DND-41 (cell line): ENCODE measurements around the gene MT1E.

Experiments
- ATAC-seq: fragments of 200-7000 bp; cut with Tn5 transposase; 3 replicates; pipeline ENCODE4 v1.9.1; 2021; ENCODE audit warnings: low read depth; ENCODE audit not compliant: insufficient read depth
- DNase-seq: peaks from one replicate; pipeline ENCODE4 v3.0.0-alpha.2; 2020
- H2AFZ ChIP-seq: 2 replicates; pipeline ENCODE4 v1.6.0; 2012; ENCODE audit warnings: low read depth, low read length
- H3K27ac ChIP-seq: 2 replicates; pipeline ENCODE4 v1.5.1; 2012; ENCODE audit warnings: low read length, inconsistent platforms
- H3K27me3 ChIP-seq: fragments of 200-600 bp; sonication (generic); 2 replicates; pipeline ENCODE4 v1.6.0; 2012; ENCODE audit warnings: low read length, mild to moderate bottlenecking, inconsistent platforms; ENCODE audit not compliant: insufficient read depth, poor library complexity
- H3K36me3 ChIP-seq: 2 replicates; pipeline ENCODE4 v1.5.1; 2012; ENCODE audit warnings: low read length, inconsistent platforms; ENCODE audit not compliant: insufficient read depth
- H3K4me1 ChIP-seq: 2 replicates; pipeline ENCODE4 v1.5.1; 2012; ENCODE audit warnings: mild to moderate bottlenecking, low read length; ENCODE audit not compliant: insufficient read depth
- H3K4me2 ChIP-seq: 2 replicates; pipeline ENCODE4 v1.6.0; 2012; ENCODE audit warnings: mild to moderate bottlenecking, moderate library complexity, low read length, inconsistent platforms; ENCODE audit not compliant: insufficient read depth
- H3K4me3 ChIP-seq, 2 experiments: fragments of 200-600 bp in 1 of 2; shearing (Covaris generic) in 1 of 2; 2 replicates each; pipeline ENCODE4 v1.5.1; 2012 to 2016; ENCODE audit warnings: inconsistent platforms in 2 of 2, low read length in 2 of 2, mild to moderate bottlenecking in 2 of 2, low read depth in 1 of 2, moderate library complexity in 1 of 2
- H3K79me2 ChIP-seq: 2 replicates; pipeline ENCODE4 v1.6.0; 2012; ENCODE audit warnings: low read length, inconsistent platforms; ENCODE audit not compliant: insufficient read depth
- H3K9ac ChIP-seq: 2 replicates; pipeline ENCODE4 v1.6.0; 2012; ENCODE audit warnings: low read depth, mild to moderate bottlenecking, inconsistent platforms, low read length, moderate library complexity
- H3K9me3 ChIP-seq: 2 replicates; pipeline ENCODE4 v1.5.1; 2012; ENCODE audit warnings: low read length, moderate library complexity, mild to moderate bottlenecking, inconsistent platforms; ENCODE audit not compliant: insufficient read depth, severe bottlenecking
- H4K20me1 ChIP-seq: 2 replicates; pipeline ENCODE4 v1.6.0; 2012; ENCODE audit warnings: low read length; ENCODE audit not compliant: insufficient read depth
- CTCF ChIP-seq: IDR thresholded peaks from 2 replicates; pipeline ENCODE4 v1.5.1; 2012; ENCODE audit warnings: borderline replicate concordance, low read length, moderate library complexity, mild to moderate bottlenecking; ENCODE audit not compliant: poor library complexity, severe bottlenecking; ENCODE audit errors: extremely low read depth
- EZH2 ChIP-seq: IDR thresholded peaks from 3 replicates; pipeline ENCODE4 v1.6.1; 2012; ENCODE audit warnings: borderline replicate concordance, low read depth, mild to moderate bottlenecking, moderate library complexity, low read length, inconsistent platforms; ENCODE audit not compliant: severe bottlenecking

The MT1E gene

GRCh38 chr16:56634715-56635440 lies 9.3 kb downstream of the MT1E start:
- H2AFZ ChIP-seq = no peak overlapping the region
- H3K4me2 ChIP-seq = no peak overlapping the region
- no peaks in the 10 kb centered on the region for H4K20me1 ChIP-seq
- no peaks in the 10 kb centered on the region for H3K79me2 ChIP-seq
- ATAC-seq (no peak), DNase-seq (no peak)
- no peaks in the 10 kb centered on the region for H3K9me3 ChIP-seq
- no peak for TF ChIP-seq EZH2
- TF ChIP-seq CTCF = no peak
- no peak overlapping the region for H3K9ac ChIP-seq
- no peaks in the 10 kb centered on the region for H3K4me1 ChIP-seq
- no peak overlapping the region for H3K27ac ChIP-seq
- peaks cover 25% of the 10 kb centered on the region for H3K27me3 ChIP-seq
- no peaks in the 10 kb centered on the region for H3K36me3 ChIP-seq
- H3K4me3 ChIP-seq = no peak overlapping the region

- H3K27ac ChIP-seq = no peak overlapping the region
- TF ChIP-seq EZH2 (no peak), CTCF (no peak)
- DNase-seq (no peak), ATAC-seq (no peak)
- H2AFZ ChIP-seq = no peak overlapping the region
- H3K4me1 ChIP-seq = no peaks in the 10 kb centered on the region
- H3K4me2 ChIP-seq = no peak overlapping the region
- H3K36me3 ChIP-seq = no peaks in the 10 kb centered on the region
- H4K20me1 ChIP-seq = no peaks in the 10 kb centered on the region
- no peak overlapping the region for H3K4me3 ChIP-seq
- no peaks in the 10 kb centered on the region for H3K79me2 ChIP-seq
- H3K9ac ChIP-seq = no peak overlapping the region
- H3K9me3 ChIP-seq = no peaks in the 10 kb centered on the region
- peaks cover 25% of the 10 kb centered on the region for H3K27me3 ChIP-seq
These were observed 9.9 kb downstream of the MT1E start for GRCh38 chr16:56635441-56635967.

- H4K20me1 ChIP-seq = no peaks in the 10 kb centered on the region
- ATAC-seq = no peak
These were observed 11.2 kb downstream of the MT1E start for GRCh38 chr16:56636616-56637413.

More at GRCh38 chr16:56636616-56637413, 11.2 kb downstream of the MT1E start:
- Histone ChIP-seq H3K27ac (no peak overlapping the region), H3K4me2 (no peak overlapping the region), H3K9ac (no peak overlapping the region), H3K4me1 (no peaks in the 10 kb centered on the region), H3K4me3 (no peak overlapping the region), H3K27me3 (peaks cover 33% of the 10 kb centered on the region), H3K79me2 (no peaks in the 10 kb centered on the region), H3K36me3 (no peaks in the 10 kb centered on the region), H2AFZ (no peak overlapping the region), H3K9me3 (no peaks in the 10 kb centered on the region)
- TF ChIP-seq EZH2 (no peak), CTCF (no peak)
- no peak for DNase-seq
